Epithelial cell of esophagus (primary cell): ENCODE data around the gene RRP12.
A peak's percentile ranks its signal among the peaks of the same experiment; 100 is the strongest.

Experiments used
- DNase-seq: peaks from one replicate; pipeline ENCODE4 v3.0.0; 2010; ENCODE audit warnings: low read depth
- H3K4me3 ChIP-seq: 2 replicates; pipeline ENCODE4 v1.5.1; 2011; ENCODE audit warnings: mild to moderate bottlenecking, low read length, control low read depth
- CTCF ChIP-seq: IDR thresholded peaks from 2 replicates; pipeline ENCODE4 v1.5.1; 2011; ENCODE audit warnings: low read depth, mild to moderate bottlenecking, low read length, control low read depth, inconsistent platforms; ENCODE audit not compliant: insufficient read depth; ENCODE audit errors: missing control alignments

The RRP12 gene

GRCh38 chr10:97383159-97383558 is 18.0 kb downstream of the RRP12 start:
- no peak for TF ChIP-seq CTCF
- DNase-seq, result peak; percentile 27
- no peak overlapping the region for H3K4me3 ChIP-seq

- no peak for DNase-seq
- TF ChIP-seq CTCF, result no peak
- no peak overlapping the region for H3K4me3 ChIP-seq
Observed at GRCh38 chr10:97381626-97382025, 19.5 kb downstream of the RRP12 start.

GRCh38 chr10:97380516-97380915 is 20.6 kb downstream of the RRP12 start:
- TF ChIP-seq CTCF, result no peak
- no peak overlapping the region for H3K4me3 ChIP-seq

GRCh38 chr10:97378933-97379921 is 21.9 kb downstream of the RRP12 start:
- no peak overlapping the region for H3K4me3 ChIP-seq
- TF ChIP-seq CTCF, result no peak
- no peak for DNase-seq

More at GRCh38 chr10:97380516-97380915, 20.6 kb downstream of the RRP12 start:
- no peak for DNase-seq

- no peak for DNase-seq
- TF ChIP-seq CTCF, result no peak
Observed at GRCh38 chr10:97376413-97376812, 24.7 kb downstream of the RRP12 start.

GRCh38 chr10:97373456-97373855 is 27.7 kb downstream of the RRP12 start:
- H3K4me3 ChIP-seq, result no peak overlapping the region
- DNase-seq, result no peak
- TF ChIP-seq CTCF, result no peak

More at GRCh38 chr10:97376413-97376812, 24.7 kb downstream of the RRP12 start:
- H3K4me3 ChIP-seq, result no peak overlapping the region
